Measurements from ENCODE around the gene LEKR1. TPM values are rescaled to one million over a fixed set of nuclear protein-coding genes. Genes with fewer than 3 reads are reported as not detected.

LEKR1 gene
- total RNA-seq, 1 experiment from 2014 or later, result 0.90 TPM

- DNase-seq (ENCODE audit: low spot score), result no peak
- ChIA-PET POLR2A (ENCODE audit: low non-redundant PET) (interaction anchor here (0.5 kb wide), 2 partner anchors 35 to 127 kb away, joined by 3 to 4 read pairs; no protein-coding TSS in a partner anchor), CTCF (no interaction called here)
- no TSS peak for BruUV-seq (replicated peaks)
- Histone ChIP-seq H3K27ac (ENCODE audit: low read depth, low read length, poor library complexity, severe bottlenecking) (no peak overlapping the region), H3K27me3 (replicated peaks; ENCODE audit: insufficient read depth, low read depth, low read length, poor library complexity) (no peaks in the 10 kb centered on the region), H3K36me3 (ENCODE audit: insufficient read depth, low read length, poor library complexity, severe bottlenecking) (no peaks in the 10 kb centered on the region), H3K4me1 (ENCODE audit: insufficient read depth, low read length, poor library complexity, severe bottlenecking) (peaks cover 21% of the 10 kb centered on the region), H3K4me3 (ENCODE audit: low read depth, low read length, poor library complexity, severe bottlenecking) (no peak overlapping the region), H3K9me3 (ENCODE audit: low read depth, low read length, poor library complexity, severe bottlenecking) (no peaks in the 10 kb centered on the region)
- intact Hi-C loops (cut with micrococcal nuclease; ENCODE audit: unreplicated experiment), result no loop called here
- TF ChIP-seq EZH2 (IDR thresholded peaks at IDR 0.05; ENCODE audit: borderline replicate concordance, low read depth, low read length, poor library complexity, severe bottlenecking), result no peak
Observed at GRCh38 chr3:156812521-156813335, 13.4 kb upstream of the LEKR1 start.

GRCh38 chr3:156814295-156814694 is 11.9 kb upstream of the LEKR1 start:
- peaks cover 36% of the 10 kb centered on the region for H3K4me1 ChIP-seq (ENCODE audit: insufficient read depth, low read length, poor library complexity, severe bottlenecking)
- DNase-seq (ENCODE audit: low spot score), result no peak
- H3K27ac ChIP-seq (ENCODE audit: low read depth, low read length, poor library complexity, severe bottlenecking), result no peak overlapping the region
- H3K36me3 ChIP-seq (ENCODE audit: insufficient read depth, low read length, poor library complexity, severe bottlenecking), result no peaks in the 10 kb centered on the region
- CTCF ChIA-PET, result no interaction called here
- H3K27me3 ChIP-seq (replicated peaks; ENCODE audit: insufficient read depth, low read depth, low read length, poor library complexity), result no peaks in the 10 kb centered on the region
- intact Hi-C loops (cut with micrococcal nuclease; ENCODE audit: unreplicated experiment), result no loop called here
- H3K4me3 ChIP-seq (ENCODE audit: low read depth, low read length, poor library complexity, severe bottlenecking), result no peak overlapping the region
- no TSS peak for BruUV-seq (replicated peaks)
- H3K9me3 ChIP-seq (ENCODE audit: low read depth, low read length, poor library complexity, severe bottlenecking), result no peaks in the 10 kb centered on the region
- POLR2A ChIA-PET (ENCODE audit: low non-redundant PET), result no interaction called here
- no peak for TF ChIP-seq CTCF (conservative IDR thresholded peaks at IDR 0.05; ENCODE audit: low read depth, low read length)
- no peak for TF ChIP-seq EZH2 (IDR thresholded peaks at IDR 0.05; ENCODE audit: borderline replicate concordance, low read depth, low read length, poor library complexity, severe bottlenecking)

GRCh38 chr3:156816091-156816793 is 9.9 kb upstream of the LEKR1 start:
- no TSS peak for BruUV-seq (replicated peaks)
- ChIA-PET POLR2A (ENCODE audit: low non-redundant PET) (no interaction called here), CTCF (no interaction called here)
- H3K4me1 ChIP-seq (ENCODE audit: insufficient read depth, low read length, poor library complexity, severe bottlenecking), result peaks cover 54% of the 10 kb centered on the region
- H3K9me3 ChIP-seq (ENCODE audit: low read depth, low read length, poor library complexity, severe bottlenecking), result no peaks in the 10 kb centered on the region
- H3K27ac ChIP-seq (ENCODE audit: low read depth, low read length, poor library complexity, severe bottlenecking), result peak overlapping the region; percentile 63
- H3K36me3 ChIP-seq (ENCODE audit: insufficient read depth, low read length, poor library complexity, severe bottlenecking), result no peaks in the 10 kb centered on the region
- no peak for DNase-seq (ENCODE audit: low spot score)
- TF ChIP-seq EZH2 (IDR thresholded peaks at IDR 0.05; ENCODE audit: borderline replicate concordance, low read depth, low read length, poor library complexity, severe bottlenecking), result no peak
- no peak for TF ChIP-seq CTCF (conservative IDR thresholded peaks at IDR 0.05; ENCODE audit: low read depth, low read length)
- H3K27me3 ChIP-seq (replicated peaks; ENCODE audit: insufficient read depth, low read depth, low read length, poor library complexity), result no peaks in the 10 kb centered on the region
- H3K4me3 ChIP-seq (ENCODE audit: low read depth, low read length, poor library complexity, severe bottlenecking), result peak overlapping the region; percentile 49
- intact Hi-C loops (cut with micrococcal nuclease; ENCODE audit: unreplicated experiment), result loop anchor here (5.0 kb wide), 2 partner anchors 139 to 266 kb away; no protein-coding TSS in a partner anchor

All from A673 (cell line).